Activated CD4-positive, CD25-positive, alpha-beta regulatory T cell treated with anti-CD3 and anti-CD28 coated beads, Interleukin-2, amount 50 U/mL, for 24 hours (primary cell): Measurements from ENCODE around the gene POPDC2.

Experiments
- ATAC-seq, 2 donors: fragments of 150-1000 bp; cut with Tn5 transposase; one replicate each; pipeline ENCODE4 v1.10.0; 2021; ENCODE audit warnings: mild to moderate bottlenecking in 1 of 2, moderate library complexity in 1 of 2

Gene POPDC2

GRCh38 chr3:119639494-119640350, 20.7 kb downstream of the POPDC2 start:
- ATAC-seq = peak; percentile 36 to 43

- ATAC-seq = peak; percentile 18 to 28
Observed at GRCh38 chr3:119637679-119638477, 22.5 kb downstream of the POPDC2 start.

GRCh38 chr3:119636891-119637611, 23.3 kb downstream of the POPDC2 start:
- ATAC-seq = no peak

DNA sequence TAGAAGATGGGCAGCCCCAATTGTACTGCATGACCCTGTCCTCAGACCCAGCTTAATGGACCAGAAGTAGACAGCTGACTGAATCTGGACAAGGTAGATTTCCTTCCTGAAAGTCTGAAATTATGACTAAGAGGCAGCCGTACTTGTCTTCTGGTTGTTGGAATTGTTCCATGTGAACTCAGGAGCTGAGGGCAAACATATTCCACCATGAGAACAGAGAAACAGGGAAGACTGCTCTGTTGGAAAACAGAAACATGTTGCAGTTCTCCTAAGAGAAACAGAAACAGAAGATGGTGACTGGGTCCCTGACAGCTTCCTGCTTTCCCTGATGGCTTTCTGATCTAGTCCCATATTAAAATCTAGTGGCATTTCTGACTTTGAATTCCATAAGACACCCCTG, 24.1 kb downstream of the POPDC2 start:
- no peak for ATAC-seq

DNA sequence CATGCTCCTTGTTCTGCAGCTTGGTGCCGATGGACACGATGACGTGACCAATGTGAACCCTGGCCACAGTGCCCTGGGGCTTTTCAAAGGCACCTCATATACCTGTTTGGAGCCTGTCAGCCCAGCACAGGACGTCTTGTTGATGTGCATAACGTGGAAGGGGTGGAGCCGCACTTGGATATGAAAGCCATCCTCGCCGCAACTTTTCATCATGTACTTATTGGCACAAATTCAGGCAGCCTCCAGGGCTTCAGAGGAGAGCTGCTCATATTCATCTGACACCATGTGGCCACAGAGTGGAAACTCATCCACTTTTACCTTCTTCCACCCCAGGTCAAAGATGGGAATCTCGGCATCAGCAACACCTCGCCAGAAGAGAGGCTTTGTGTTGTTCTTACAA, 24.7 kb downstream of the POPDC2 start:
- ATAC-seq = no peak

- ATAC-seq = no peak
Observed at GRCh38 chr3:119632829-119633228, 27.6 kb downstream of the POPDC2 start.

- ATAC-seq = no peak
Observed at GRCh38 chr3:119632216-119632615, 28.2 kb downstream of the POPDC2 start.

GRCh38 chr3:119631516-119631915, 28.9 kb downstream of the POPDC2 start:
- no peak for ATAC-seq

GRCh38 chr3:119630880-119631329, 29.5 kb downstream of the POPDC2 start:
- no peak for ATAC-seq

DNA sequence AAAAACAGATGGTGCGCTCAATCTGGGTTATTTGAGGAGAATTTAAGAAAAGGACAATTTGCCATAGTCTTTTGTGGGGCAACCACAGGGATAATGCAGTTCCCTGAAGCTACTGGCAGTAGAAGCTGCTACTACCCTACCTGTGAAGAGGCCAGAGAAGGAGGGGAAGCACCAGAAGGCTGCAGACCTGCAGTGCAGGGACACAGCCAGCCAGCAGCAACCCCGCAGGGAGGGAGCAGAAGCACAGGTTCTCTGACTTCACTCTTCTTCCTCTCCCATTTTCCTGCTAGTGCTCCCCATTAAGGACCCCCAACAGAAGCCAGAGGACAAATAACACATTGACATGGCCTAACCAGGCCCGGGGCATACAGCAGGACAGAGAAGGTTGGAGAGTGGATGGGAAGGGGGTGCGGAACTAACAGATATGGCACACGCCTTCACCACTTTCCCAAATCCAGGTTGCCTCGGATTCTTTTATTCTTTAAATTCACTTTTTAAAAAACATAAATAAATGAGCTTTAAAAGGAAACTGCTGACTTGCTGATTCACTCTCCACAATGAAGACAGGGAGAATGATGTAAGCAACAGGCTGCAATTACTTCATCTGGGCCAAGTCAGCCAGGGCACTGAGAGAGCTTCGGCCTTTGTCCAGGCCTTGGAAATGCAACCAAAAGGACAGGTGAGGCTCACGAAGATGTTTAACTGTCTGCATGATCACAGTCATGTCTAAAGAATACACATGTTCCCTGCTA, 30.1 kb downstream of the POPDC2 start:
- no peak for ATAC-seq

- ATAC-seq = peak; percentile 61 to 64
Observed at GRCh38 chr3:119628816-119629445, 31.5 kb downstream of the POPDC2 start.

DNA sequence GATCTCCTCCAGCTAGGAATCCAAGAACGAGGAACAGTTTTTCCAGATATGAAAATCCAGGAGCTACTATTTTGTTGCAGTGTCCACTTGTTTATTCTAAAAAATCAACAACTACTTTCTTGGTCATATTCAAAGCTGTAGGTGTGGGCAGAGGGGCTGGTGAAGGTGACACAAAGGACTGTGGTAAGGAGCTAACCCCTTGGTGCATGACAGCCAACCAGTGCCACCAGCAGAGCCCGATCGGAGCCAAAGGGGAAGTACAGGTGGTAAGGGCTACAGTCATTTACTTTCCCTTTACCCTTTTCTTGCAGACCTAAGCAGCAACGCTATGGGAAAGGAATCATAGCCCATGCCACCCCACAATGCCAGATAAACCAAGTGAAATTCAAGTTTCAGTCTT, 32.0 kb downstream of the POPDC2 start:
- ATAC-seq = peak; percentile 86 to 87

GRCh38 chr3:119627461-119627860, 32.9 kb downstream of the POPDC2 start:
- ATAC-seq = no peak

DNA sequence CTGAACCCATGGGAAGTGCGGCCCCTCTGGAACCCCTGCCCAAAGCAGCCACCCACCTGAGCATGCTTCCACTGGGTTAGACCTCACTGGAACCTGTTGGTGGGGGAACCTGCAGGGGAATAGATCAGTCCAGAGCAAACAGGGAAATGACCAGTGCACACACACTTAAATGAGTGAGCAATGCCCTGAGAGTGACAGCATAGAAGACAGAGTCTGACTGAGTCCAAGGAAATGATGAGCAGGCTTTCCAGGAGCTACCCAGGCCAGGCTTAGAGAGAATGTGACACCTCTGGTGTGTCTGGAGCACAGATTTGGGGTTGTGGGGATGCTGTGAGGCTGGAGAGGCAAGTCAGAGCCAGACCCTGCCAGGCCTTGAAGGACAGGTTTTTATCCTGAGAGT, 34.2 kb downstream of the POPDC2 start:
- ATAC-seq = no peak

GRCh38 chr3:119625451-119626153, 34.8 kb downstream of the POPDC2 start:
- no peak for ATAC-seq

- no peak for ATAC-seq
Observed at GRCh38 chr3:119624002-119624720, 36.2 kb downstream of the POPDC2 start.

- ATAC-seq = no peak
Observed at GRCh38 chr3:119620899-119621298, 39.5 kb downstream of the POPDC2 start.

DNA sequence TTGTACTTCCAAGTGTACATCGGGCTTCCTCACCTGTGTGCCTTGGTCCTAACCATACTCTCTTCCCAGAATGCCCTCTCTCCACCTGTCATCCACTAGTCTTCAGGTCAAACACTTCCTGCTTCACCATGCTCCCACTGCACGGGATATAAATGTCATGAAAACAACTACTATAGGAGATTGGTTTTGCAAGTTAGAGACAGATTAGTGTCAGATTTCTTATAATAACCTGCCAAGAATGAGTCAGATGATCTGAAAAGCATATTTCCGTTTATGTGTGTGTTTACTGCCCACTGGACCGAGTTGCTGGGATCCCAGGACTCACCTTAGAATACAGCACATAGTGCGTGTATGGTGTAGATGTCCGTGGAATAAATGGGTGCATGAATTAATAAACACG, 41.3 kb downstream of the POPDC2 start:
- ATAC-seq = no peak

DNA sequence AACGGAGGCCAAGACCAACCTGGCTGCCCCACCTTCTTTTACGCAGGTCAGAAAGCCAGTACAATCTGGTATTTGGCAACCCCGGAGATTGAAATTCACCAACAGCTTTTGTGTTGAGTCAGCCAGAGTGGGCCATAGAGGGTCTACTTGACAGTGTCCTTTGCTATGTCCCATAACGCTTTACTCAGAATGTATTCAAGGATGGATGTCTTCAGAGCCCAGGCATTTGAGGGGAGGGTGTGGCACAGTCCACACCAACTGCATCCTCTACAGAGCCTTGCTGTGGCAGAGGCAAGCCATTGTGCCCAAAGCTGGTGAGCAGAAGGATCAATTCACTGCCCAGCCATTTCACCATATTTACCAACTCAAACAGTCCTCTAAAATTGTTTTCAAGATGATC, 44.3 kb downstream of the POPDC2 start:
- ATAC-seq = no peak

GRCh38 chr3:119613872-119614271, 46.5 kb downstream of the POPDC2 start:
- ATAC-seq = no peak

- ATAC-seq = no peak
Observed at GRCh38 chr3:119613201-119613600, 47.2 kb downstream of the POPDC2 start.
